B cell (primary cell): Measurements from ENCODE around the gene C19orf12. TPM values are rescaled to one million over a fixed set of nuclear protein-coding genes. Genes with fewer than 3 reads are reported as not detected.

Experiments
- ATAC-seq: fragments of 200-7000 bp; cut with Tn5 transposase; one replicate; pipeline ENCODE4 v1.10.0; 2021; ENCODE audit warnings: low read depth, mild to moderate bottlenecking, moderate number of reproducible peaks, moderate library complexity
- CTCF ChIA-PET: fragments of 350-600 bp; sonication (Branson Sonifier 250); formaldehyde crosslinking; loops from one replicate; lab custom pipeline; 2021; ENCODE audit warnings: antibody characterized with exemption, inconsistent platforms; lab: Charles Lee
- POLR2A ChIA-PET: fragments of 350-600 bp; sonication (Branson Sonifier 250); formaldehyde crosslinking; loops from one replicate; lab custom pipeline; 2021; ENCODE audit warnings: antibody characterized with exemption; lab: Charles Lee
- DNase-seq: peaks from one replicate; pipeline ENCODE4 v3.0.0; 2013
- H2AFZ ChIP-seq: 2 replicates; pipeline ENCODE4 v1.6.1; 2012; ENCODE audit warnings: mild to moderate bottlenecking, low read depth, low read length; ENCODE audit not compliant: insufficient read depth, poor library complexity, severe bottlenecking
- H3K27ac ChIP-seq, 2 donors: 1 replicate in 1 of 2; 2 replicates in 1 of 2; pipeline ENCODE4 v1.5.1; 2012 to 2013; ENCODE audit warnings: low read length in 2 of 2, mild to moderate bottlenecking in 2 of 2, moderate library complexity in 1 of 2
- H3K27me3 ChIP-seq, 4 experiments: fragments of 200-600 bp in 1 of 4; sonication (generic) in 1 of 4; replicated peaks in 1 of 4; 1 replicate in 2 of 4; 2 replicates in 2 of 4; pipeline versions ENCODE4 v1.6.1 to v1.7.0; 2013 to 2016; ENCODE audit warnings: low read length in 3 of 4, mild to moderate bottlenecking in 2 of 4, mixed read lengths in 1 of 4, moderate library complexity in 1 of 4; ENCODE audit not compliant: insufficient read depth in 4 of 4, control insufficient read depth in 3 of 4; ENCODE audit errors: control extremely low read depth in 1 of 4
- H3K36me3 ChIP-seq, 2 experiments: replicated peaks in 1 of 2; 1 replicate in 1 of 2; 2 replicates in 1 of 2; pipeline versions ENCODE4 v1.6.1 to v1.7.1; 2013; ENCODE audit warnings: low read length in 1 of 2; ENCODE audit not compliant: insufficient read depth in 2 of 2, control insufficient read depth in 1 of 2; ENCODE audit errors: control extremely low read depth in 1 of 2, extremely low read depth in 1 of 2
- H3K4me1 ChIP-seq, 2 donors: fragments of 200-600 bp in 1 of 2; sonication (generic) in 1 of 2; 1 replicate in 1 of 2; 2 replicates in 1 of 2; pipeline versions ENCODE4 v1.5.1 to v1.6.1; 2013 to 2017; ENCODE audit warnings: low read length in 2 of 2; ENCODE audit not compliant: control insufficient read depth in 2 of 2, insufficient read depth in 2 of 2
- H3K4me2 ChIP-seq: replicated peaks from 2 replicates; pipeline ENCODE3; 2012; ENCODE audit warnings: mild to moderate bottlenecking, low read depth, low read length; ENCODE audit not compliant: poor library complexity, severe bottlenecking
- H3K4me3 ChIP-seq, 5 experiments: fragments of 200-600 bp in 1 of 5; sonication (generic) in 1 of 5; 1 replicate in 3 of 5; 2 replicates in 2 of 5; pipeline versions ENCODE4 v1.5.1 to v1.7.0; 2011 to 2016; ENCODE audit warnings: low read length in 4 of 5, mild to moderate bottlenecking in 4 of 5, low read depth in 2 of 5, control low read depth in 1 of 5, moderate library complexity in 1 of 5; ENCODE audit not compliant: insufficient read depth in 1 of 5; ENCODE audit errors: control extremely low read depth in 1 of 5, extremely low read depth in 1 of 5
- H3K79me2 ChIP-seq: fragments of 200-600 bp; sonication (generic); one replicate; pipeline ENCODE4 v1.6.0; 2016; ENCODE audit warnings: low read length; ENCODE audit not compliant: control insufficient read depth, insufficient read depth
- H3K9ac ChIP-seq: fragments of 200-600 bp; sonication (generic); 2 replicates; pipeline ENCODE4 v1.6.1; 2017; ENCODE audit warnings: mild to moderate bottlenecking, low read length, moderate library complexity
- H3K9me3 ChIP-seq, 3 donors: one replicate each; pipeline versions ENCODE4 v1.6.1 to v1.7.1; 2013; ENCODE audit warnings: low read length in 2 of 3; ENCODE audit not compliant: control insufficient read depth in 2 of 3, insufficient read depth in 1 of 3; ENCODE audit errors: control extremely low read depth in 1 of 3
- H4K20me1 ChIP-seq: 2 replicates; pipeline ENCODE4 v1.6.0; 2012; ENCODE audit warnings: mild to moderate bottlenecking, low read length; ENCODE audit not compliant: insufficient read depth, control insufficient read depth, poor library complexity, severe bottlenecking
- H3K27ac Mint-ChIP-seq: one replicate; pipeline ENCODE4 v1.8.0; 2021; ENCODE audit warnings: mixed read lengths
- H3K27me3 Mint-ChIP-seq: one replicate; pipeline ENCODE4 v1.8.0; 2021; ENCODE audit warnings: mixed read lengths
- H3K4me1 Mint-ChIP-seq: one replicate; pipeline ENCODE4 v1.8.0; 2021; ENCODE audit warnings: mixed read lengths
- H3K4me3 Mint-ChIP-seq: one replicate; pipeline ENCODE4 v1.8.0; 2021; ENCODE audit warnings: mixed read lengths
- H3K9me3 Mint-ChIP-seq: one replicate; pipeline ENCODE4 v1.8.0; 2022; ENCODE audit warnings: mixed read lengths; ENCODE audit not compliant: insufficient read depth
- EZH2 ChIP-seq: IDR thresholded peaks from 2 replicates; pipeline ENCODE4 v1.6.1; 2012; ENCODE audit warnings: borderline replicate concordance, low read depth, mild to moderate bottlenecking, moderate library complexity, low read length; ENCODE audit not compliant: insufficient read depth, poor library complexity, severe bottlenecking
- WGBS: methylation state at CpG from one replicate; pipeline ENCODE4 v1.1.5; 2013; ENCODE audit warnings: missing lambda C conversion rate; ENCODE audit not compliant: insufficient coverage; 5-methylcytosine and 5-hydroxymethylcytosine counted together
- intact Hi-C: fragments of 100-400 bp; cut with micrococcal nuclease; formaldehyde crosslinking; loops from one replicate; pipeline ENCODE4 v1.10.0; 2022
- polyA plus RNA-seq: library from polyadenylated mRNA; depleted of rRNA; stranded (reverse); fragments of >200 nt; gene quantifications from 2 replicates; pipeline ENCODE4 v1.2.3, GENCODE V29; 2012
- total RNA-seq, 2 donors: library from RNA; stranded (reverse); fragments of 120-200 nt in 1 of 2; gene quantifications; 1 replicate in 1 of 2; 2 replicates in 1 of 2; pipeline versions ENCODE4 v1.2.3 to v1.2.4, GENCODE V29; 2013 to 2022
- TF ChIP-seq, protein P1 (sequence below): fragments of 200-600 bp; IDR thresholded peaks from one replicate; pipeline ENCODE4 v1.8.0; 2022; ENCODE audit warnings: antibody characterized with exemption, mild to moderate bottlenecking

The C19orf12 gene
- total and polyA plus RNA-seq, 2 donors (not counting 1 experiment from before 2014, with no cell fraction given): 12.6 to 29.4 TPM

DNA sequence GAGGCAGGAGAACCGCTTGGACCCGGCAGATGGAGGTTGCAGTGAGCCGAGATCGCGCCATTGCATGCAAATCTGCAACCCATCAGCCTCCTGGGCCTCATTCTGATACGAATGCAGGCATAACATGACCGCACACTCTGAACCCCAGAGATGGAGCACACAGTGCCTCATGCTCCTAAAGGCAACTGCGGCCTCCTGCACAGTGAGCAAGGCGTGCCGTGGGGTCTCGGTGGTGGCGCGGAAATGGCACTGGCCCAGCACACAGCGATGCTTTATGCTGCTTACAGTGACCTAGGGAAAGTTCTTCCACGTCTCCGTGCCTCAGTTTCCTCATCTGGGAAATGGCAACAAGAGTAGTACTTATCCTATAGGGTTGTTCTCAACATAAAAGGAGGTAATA lies 2.0 kb upstream of the C19orf12 start:
- ChIA-PET POLR2A (interaction anchor here (0.9 to 3.0 kb wide), 5 partner anchors 22 to 110 kb away, joined by 3 to 29 read pairs (median 8); partner anchors contain the start of genes PLEKHF1 and POP4), CTCF (interaction anchor here (0.6 to 11.1 kb wide), 32 partner anchors 8 to 293 kb away, joined by 3 to 273 read pairs (median 5); partner anchors contain the start of genes PLEKHF1, POP4 and URI1)
- no peak for ATAC-seq
- Histone ChIP-seq H2AFZ (no peak overlapping the region), H3K27ac (no peak overlapping the region), H3K9ac (no peak overlapping the region), H4K20me1 (no peaks in the 10 kb centered on the region), H3K27me3 (no peaks in the 10 kb centered on the region), H3K4me3 (no peak overlapping the region), H3K4me1 (peaks cover 22 to 35% of the 10 kb centered on the region in 2 donors), H3K9me3 (no peaks in the 10 kb centered on the region), H3K79me2 (peaks cover 41% of the 10 kb centered on the region), H3K4me2 (no peak overlapping the region), H3K36me3 (no peaks in the 10 kb centered on the region)
- no peak overlapping the region for H3K27ac Mint-ChIP-seq
- intact Hi-C loops: loop anchor here (2.0 to 5.0 kb wide), 2 partner anchors 226 to 1925 kb away; partner anchors contain the start of gene URI1
- H3K9me3 Mint-ChIP-seq: no peaks in the 10 kb centered on the region
- peaks cover 3% of the 10 kb centered on the region for H3K27me3 Mint-ChIP-seq
- H3K4me3 Mint-ChIP-seq: no peak overlapping the region
- no peak for TF ChIP-seq EZH2
- TF ChIP-seq, protein P1, sequence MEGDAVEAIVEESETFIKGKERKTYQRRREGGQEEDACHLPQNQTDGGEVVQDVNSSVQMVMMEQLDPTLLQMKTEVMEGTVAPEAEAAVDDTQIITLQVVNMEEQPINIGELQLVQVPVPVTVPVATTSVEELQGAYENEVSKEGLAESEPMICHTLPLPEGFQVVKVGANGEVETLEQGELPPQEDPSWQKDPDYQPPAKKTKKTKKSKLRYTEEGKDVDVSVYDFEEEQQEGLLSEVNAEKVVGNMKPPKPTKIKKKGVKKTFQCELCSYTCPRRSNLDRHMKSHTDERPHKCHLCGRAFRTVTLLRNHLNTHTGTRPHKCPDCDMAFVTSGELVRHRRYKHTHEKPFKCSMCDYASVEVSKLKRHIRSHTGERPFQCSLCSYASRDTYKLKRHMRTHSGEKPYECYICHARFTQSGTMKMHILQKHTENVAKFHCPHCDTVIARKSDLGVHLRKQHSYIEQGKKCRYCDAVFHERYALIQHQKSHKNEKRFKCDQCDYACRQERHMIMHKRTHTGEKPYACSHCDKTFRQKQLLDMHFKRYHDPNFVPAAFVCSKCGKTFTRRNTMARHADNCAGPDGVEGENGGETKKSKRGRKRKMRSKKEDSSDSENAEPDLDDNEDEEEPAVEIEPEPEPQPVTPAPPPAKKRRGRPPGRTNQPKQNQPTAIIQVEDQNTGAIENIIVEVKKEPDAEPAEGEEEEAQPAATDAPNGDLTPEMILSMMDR: no peak
- 93% methylated on average over 14 of the region's 16 CpGs for WGBS
- H3K4me1 Mint-ChIP-seq: peaks cover 37% of the 10 kb centered on the region
- no peak for DNase-seq
